D721Med (cell line): ENCODE measurements around the gene PRPF40B.

Experiments used
- DNase-seq: peaks from one replicate; pipeline ENCODE4 v3.0.0; 2011; ENCODE audit warnings: low spot score; ENCODE audit not compliant: insufficient read length
- FAIRE-seq: peaks from 2 replicates; lab custom pipeline; 2011; peaks lifted over from hg19 to GRCh38; lab: Jason Lieb, UNC
- CTCF ChIP-seq: IDR thresholded peaks from 2 replicates; pipeline ENCODE4 v1.5.1; 2012; ENCODE audit warnings: mild to moderate bottlenecking, control low read depth; ENCODE audit not compliant: insufficient read depth; ENCODE audit errors: missing control alignments

The PRPF40B gene

GRCh38 chr12:49583366-49584094 lies 39.8 kb upstream of the PRPF40B start:
- FAIRE-seq (no peak), DNase-seq (no peak)
- no peak for TF ChIP-seq CTCF

- DNase-seq (no peak), FAIRE-seq (no peak)
These were observed 38.8 kb upstream of the PRPF40B start for GRCh38 chr12:49584591-49584990.

GRCh38 chr12:49585477-49586459 lies 37.6 kb upstream of the PRPF40B start:
- DNase-seq, result no peak
- FAIRE-seq, result no peak
- TF ChIP-seq CTCF, result no peak

More at GRCh38 chr12:49584591-49584990, 38.8 kb upstream of the PRPF40B start:
- TF ChIP-seq CTCF, result no peak

DNA sequence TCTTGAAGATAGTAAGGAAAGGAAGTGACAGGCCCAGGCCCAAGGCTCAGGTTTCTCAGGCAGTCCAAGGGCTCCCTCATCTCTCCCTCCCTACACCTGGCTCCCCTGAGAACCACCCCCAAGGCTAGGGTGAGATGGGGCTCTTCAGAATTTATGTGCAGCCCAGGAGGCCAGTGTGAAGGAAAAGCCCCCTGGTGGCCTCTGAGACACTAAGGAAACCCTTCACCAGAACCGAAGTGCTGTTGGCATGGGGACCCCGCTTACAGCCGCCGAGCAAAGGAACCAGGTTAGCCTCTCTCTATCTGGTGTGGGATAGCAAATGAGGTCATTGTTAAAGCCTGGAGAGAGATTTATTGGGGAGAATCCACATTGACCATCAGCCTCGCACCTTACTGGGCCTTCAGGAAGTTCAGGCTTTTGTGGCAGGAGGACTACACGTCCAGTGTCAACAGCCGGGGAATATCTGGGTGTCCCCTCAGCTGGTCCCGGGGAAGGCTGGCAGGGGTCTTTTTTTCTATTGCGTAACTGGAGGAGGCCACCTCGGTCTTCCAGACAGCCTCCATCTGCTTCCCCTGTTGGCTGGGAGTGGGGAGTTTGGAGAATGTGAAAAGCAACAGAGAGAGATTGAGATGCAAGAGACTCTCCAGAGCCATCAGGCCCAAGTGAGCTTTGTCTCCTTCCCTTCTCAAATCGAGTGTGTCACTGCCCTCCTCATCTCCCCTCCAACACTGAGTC lies 36.0 kb upstream of the PRPF40B start:
- no peak for TF ChIP-seq CTCF
- DNase-seq (no peak), FAIRE-seq (no peak)

DNA sequence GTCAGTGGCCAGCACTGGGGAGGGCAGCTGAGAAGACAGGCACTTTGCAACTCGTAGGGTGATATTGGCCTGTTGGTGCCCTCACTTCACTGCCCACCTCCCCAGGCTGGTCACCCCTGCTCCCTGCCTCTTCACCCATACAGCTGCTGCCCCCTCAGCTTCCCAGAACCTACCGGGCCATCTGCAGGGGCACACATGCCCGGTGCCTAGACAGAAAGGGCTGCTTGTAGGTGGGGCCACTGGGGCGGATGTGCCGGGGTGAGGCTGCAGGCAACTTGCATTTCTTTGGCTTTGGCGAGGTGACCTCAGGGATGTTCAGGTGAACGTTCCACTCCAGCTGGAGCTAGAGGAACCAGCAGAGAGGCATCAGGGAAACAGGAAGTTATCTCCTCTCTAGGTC lies 35.1 kb upstream of the PRPF40B start:
- DNase-seq, result no peak
- no peak for FAIRE-seq
- no peak for TF ChIP-seq CTCF

GRCh38 chr12:49588721-49589516 lies 34.4 kb upstream of the PRPF40B start:
- TF ChIP-seq CTCF, result no peak
- FAIRE-seq (no peak), DNase-seq (no peak)
